HL-60/S4 (cell line): ENCODE measurements around the gene IGFL1.
"Not testable (repeated sequence)": the region's sequence is repeated elsewhere in the genome, so short reads cannot be mapped to it uniquely, and the experiment has no call there.

Experiments used
- in situ Hi-C: fragments of 300-500 bp; cut with MboI; formaldehyde crosslinking; loops from 2 replicates; pipeline ENCODE4 v1.14.3; 2022; ENCODE audit warnings: low sequenced_read_pairs

IGFL1 gene

GRCh38 chr19:46221981-46222610 lies 7.4 kb upstream of the IGFL1 start:
- in situ Hi-C loops = no loop called here

DNA sequence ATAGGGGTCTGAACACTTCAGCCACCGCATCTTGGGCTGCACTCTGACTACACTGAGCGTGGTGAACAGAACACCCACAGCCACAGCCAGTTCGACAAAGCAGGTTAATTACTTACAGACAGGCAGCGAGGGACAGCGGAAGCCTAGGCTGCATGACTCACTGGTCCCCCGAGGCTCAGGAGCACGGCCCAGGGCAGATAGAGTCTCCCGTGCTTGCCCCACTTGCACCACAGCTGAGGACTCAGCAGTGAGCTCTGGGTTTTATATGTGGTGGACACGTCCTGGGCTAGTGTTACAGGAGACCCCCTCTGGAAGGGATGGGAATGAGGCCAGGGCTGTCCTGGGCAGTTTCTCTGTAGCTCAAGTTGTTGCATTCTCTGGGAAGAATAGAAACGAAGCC lies 5.8 kb upstream of the IGFL1 start:
- in situ Hi-C loops = not testable (repeated sequence)

- in situ Hi-C loops = no loop called here
These were observed 4.8 kb upstream of the IGFL1 start for GRCh38 chr19:46224773-46225172.

DNA sequence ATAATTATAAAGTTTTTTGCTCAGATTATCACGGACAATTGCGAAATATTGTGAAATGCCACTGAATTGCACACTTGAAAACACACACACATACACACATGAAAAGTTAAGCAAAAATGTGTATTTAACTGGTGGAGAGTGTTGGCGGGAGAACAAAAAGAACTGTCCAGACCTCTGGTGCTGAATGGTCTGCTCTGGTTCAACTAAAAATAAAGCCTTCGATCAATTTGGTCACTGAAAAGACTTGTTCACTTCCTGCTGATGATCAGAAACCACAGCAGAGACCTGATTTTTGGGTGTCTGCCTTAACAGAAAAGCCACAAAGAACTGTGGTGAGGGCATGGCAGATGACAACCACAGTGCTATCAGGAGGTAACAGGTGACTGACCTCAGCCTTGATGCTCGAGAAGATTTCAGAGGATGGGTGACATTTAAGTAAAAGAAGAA lies 4.0 kb upstream of the IGFL1 start:
- in situ Hi-C loops = no loop called here

DNA sequence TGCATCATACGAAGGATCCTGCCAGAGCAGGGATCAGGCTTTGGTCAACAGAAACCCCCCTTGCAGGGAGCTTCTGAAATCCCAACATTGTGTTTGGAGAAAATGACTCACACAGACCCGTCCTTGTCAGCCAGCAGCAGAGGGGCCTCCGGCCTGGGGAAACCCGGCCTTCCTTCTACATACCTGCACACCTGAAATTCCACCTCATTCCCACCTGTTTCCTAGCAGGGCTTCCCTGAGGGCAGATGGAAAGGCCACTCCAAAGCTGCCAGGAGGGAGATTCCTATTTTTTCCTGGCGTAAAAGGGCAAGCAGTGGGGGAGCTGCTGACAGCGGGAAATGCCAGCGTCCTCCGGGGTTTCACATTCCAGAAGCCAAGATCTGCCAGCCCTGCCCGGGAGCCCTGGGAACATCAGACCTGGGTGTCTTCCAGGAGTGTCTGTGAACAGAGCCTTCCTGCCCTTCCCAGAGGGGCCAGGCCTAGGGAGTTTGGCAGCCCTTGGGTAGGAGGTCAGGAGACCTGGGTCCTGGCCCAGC lies 3.0 kb upstream of the IGFL1 start:
- in situ Hi-C loops = no loop called here

GRCh38 chr19:46232029-46232428 lies 2.5 kb downstream of the IGFL1 start:
- in situ Hi-C loops = no loop called here

- in situ Hi-C loops = no loop called here
These were observed 2.9 kb downstream of the IGFL1 start for GRCh38 chr19:46232468-46232867.

DNA sequence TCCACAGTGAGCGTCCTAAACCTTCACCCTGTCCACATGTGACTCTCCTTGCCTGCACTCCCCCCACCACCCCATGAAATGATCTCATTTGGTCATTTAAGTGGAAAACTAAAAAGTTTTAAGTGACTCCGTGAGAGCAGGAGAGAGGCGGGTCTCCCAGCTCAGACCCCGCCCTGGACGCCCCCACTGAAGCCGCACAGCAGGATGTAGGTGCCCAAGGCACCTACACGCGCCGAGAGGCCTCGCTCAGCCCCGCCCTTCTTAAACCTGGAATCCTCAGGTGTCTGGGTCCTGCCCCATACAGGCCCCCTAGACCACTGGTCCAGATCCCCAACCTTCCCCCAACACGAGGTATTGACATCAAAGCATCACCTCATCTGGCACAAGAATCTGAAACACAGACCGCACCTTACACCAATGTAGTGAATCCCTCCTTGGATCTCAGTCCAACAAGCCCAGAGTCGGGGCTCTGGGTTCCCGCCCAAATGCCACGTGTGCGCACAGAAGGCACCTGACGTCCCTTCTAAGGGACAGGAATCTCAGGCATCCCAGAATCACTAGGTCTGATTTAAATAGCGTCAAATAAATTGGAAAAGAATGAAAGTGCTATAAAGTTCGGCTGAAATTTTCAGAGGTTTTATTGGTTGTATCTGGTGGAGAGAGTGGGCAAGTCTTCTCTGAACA lies 3.5 kb downstream of the IGFL1 start:
- in situ Hi-C loops = no loop called here

GRCh38 chr19:46233871-46234270 lies 4.3 kb downstream of the IGFL1 start:
- in situ Hi-C loops = not testable (repeated sequence)

DNA sequence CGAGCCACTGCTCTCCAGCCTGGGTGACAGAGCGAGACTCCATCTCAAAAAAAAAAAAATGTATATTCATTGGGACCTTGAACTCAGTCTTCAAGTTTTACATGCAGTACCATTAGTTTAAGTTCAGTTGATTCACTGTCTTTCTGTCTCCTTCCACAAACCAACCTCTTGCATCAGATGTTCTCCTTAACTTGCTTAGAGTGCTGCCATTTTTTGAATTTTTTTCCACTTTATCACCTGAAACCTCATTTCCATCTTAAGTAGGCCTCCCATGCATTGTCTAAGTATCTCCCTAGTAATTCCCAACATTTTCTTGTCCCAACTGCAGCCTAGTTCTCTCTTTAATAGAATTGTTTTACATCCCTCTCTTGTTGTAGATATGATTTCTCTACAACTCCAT lies 8.6 kb downstream of the IGFL1 start:
- in situ Hi-C loops = not testable (repeated sequence)

- in situ Hi-C loops = no loop called here
These were observed 9.9 kb downstream of the IGFL1 start for GRCh38 chr19:46239193-46240024.

GRCh38 chr19:46240693-46241092 lies 11.2 kb downstream of the IGFL1 start:
- in situ Hi-C loops = no loop called here

- in situ Hi-C loops = no loop called here
These were observed 12.1 kb downstream of the IGFL1 start for GRCh38 chr19:46241626-46242025.

DNA sequence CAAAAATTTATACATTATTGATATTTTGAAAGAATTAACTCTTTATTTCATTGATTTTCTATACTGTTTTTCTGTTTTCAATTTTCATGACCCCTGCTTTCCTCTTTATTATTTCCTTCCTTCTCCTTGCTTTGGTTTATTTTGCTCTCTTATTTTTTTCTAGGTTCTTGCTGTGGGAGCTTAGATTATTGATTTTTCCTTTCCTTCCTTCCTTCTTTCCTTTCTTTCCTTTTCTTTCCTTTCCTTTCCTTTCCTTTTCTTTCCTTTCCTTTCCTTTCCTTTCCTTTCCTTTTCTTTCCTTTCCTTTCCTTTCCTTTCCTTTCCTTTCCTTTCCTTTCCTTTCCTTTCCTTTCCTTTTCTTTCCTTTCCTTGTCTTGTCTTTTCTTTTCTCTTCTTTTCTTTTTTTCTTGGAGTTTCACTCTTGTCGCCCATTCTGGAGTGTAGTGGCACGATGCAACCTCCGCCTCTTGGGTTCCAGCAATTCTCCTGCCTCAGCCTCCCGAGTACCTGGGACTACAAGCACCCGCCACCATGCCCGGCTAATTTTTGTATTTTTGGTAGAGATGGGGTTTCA lies 13.6 kb downstream of the IGFL1 start:
- in situ Hi-C loops = not testable (repeated sequence)

DNA sequence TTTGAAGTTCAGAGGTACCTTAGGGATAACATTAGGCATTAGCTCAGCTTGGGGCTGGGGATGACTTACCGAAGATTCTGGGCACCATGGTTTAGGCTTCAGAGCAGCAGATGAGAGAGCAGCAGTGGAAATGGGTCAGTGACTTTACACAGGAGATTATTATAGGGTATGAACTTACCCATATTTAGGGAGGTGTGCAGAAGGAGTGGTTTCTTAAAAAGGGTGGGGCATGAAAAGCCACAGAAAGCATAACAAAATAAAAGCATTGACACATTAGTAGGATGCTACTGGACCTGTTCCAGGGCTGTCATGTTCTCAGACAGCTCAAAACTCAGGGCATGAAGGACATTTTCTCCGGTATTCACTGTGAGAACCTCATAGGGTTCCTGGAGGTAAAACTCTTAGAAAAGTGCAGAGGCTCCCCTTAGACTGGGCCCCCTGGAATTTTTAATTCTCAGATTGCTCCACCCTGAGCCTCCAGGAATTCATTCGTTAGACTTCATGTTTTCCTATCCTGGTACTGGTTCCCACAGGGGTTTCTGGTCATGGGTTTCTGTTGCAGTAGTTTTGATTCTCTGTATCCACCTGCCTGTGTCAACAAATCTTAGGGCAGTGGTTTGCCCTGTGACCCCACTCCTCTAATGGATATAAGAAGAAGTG lies 20.7 kb downstream of the IGFL1 start:
- in situ Hi-C loops = no loop called here

- in situ Hi-C loops = no loop called here
These were observed 21.9 kb downstream of the IGFL1 start for GRCh38 chr19:46251416-46251815.

DNA sequence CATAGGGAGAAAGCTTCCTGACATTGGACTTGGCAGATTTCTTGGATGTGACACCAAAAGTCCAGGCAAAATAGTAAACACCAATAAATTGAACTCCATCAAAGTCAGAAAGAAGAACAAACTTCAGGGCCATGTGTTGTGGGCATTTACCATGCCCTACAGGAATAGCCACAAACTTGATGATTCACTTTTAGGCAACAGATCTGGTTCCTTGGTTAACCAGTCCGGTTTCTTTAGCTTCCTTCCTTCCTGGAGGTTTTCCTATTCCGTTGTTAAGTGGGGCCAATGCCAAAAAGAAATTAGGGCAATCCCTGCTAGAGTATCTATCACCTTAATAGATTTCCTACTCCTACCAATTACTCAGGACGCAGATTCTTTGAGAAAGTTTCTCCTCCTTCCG lies 25.2 kb downstream of the IGFL1 start:
- in situ Hi-C loops = no loop called here

GRCh38 chr19:46256855-46257254 lies 27.3 kb downstream of the IGFL1 start:
- in situ Hi-C loops = no loop called here

DNA sequence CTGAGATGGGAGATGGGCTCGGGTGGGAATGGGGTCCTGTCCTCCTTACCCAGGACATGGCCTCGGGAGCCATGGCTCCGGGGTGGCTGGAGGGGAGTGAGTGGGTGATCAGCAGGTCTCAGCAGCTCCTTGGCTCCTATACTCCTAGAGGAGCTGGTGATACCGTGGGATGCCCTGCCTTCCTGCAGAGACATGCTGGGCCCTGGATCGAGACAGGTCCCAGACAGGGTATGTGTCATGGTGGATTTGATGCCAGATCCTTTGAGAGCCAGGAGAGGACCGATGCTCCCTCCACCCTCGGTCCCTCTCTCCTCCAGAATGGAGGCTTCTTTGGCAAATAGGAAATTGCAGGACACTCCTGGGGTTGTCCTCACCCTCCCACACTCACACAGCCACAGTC lies 32.0 kb downstream of the IGFL1 start:
- in situ Hi-C loops = loop anchor here (5.0 kb wide), 1 partner anchor 179 kb away; no protein-coding TSS in a partner anchor

- in situ Hi-C loops = loop anchor here (5.0 kb wide), 1 partner anchor 180 kb away; no protein-coding TSS in a partner anchor
These were observed 33.2 kb downstream of the IGFL1 start for GRCh38 chr19:46262684-46263296.
